Cortex of kidney (tissue), 1 donor: ENCODE data around the gene CHRNE.

Experiments
- DNase-seq: peaks from one replicate; lab custom pipeline; 2025; lab: John Stamatoyannopoulos, UW

CHRNE gene

GRCh38 chr17:4903051-4903818 lies at the start of gene CHRNE:
CHRNE (minus strand) TSS chr17:4903098; CDS start chr17:4903063, 35 bp downstream.
- DNase-seq, result no peak

GRCh38 chr17:4951486-4951885 lies 48.6 kb upstream of the CHRNE start:
- no peak for DNase-seq

GRCh38 chr17:4950746-4951204 lies 47.9 kb upstream of the CHRNE start, which contains the start of gene ENO3:
ENO3 (plus strand) TSS chr17:4951119; CDS start chr17:4951830, 711 bp downstream.
- no peak for DNase-seq

GRCh38 chr17:4950075-4950745 lies 47.3 kb upstream of the CHRNE start:
- no peak for DNase-seq

- DNase-seq, result no peak
Observed at GRCh38 chr17:4949321-4950074, 46.6 kb upstream of the CHRNE start.

GRCh38 chr17:4948931-4949320 lies 46.0 kb upstream of the CHRNE start:
- DNase-seq, result no peak

GRCh38 chr17:4948166-4948930 lies 45.5 kb upstream of the CHRNE start, which contains the start of gene PFN1:
PFN1 (minus strand) TSS chr17:4948530; CDS start chr17:4948394, 136 bp downstream.
- no peak for DNase-seq

- no peak for DNase-seq
Observed at GRCh38 chr17:4947411-4948165, 44.7 kb upstream of the CHRNE start.

- DNase-seq, result no peak
Observed at GRCh38 chr17:4947010-4947410, 44.1 kb upstream of the CHRNE start.

GRCh38 chr17:4946312-4946976 lies 43.5 kb upstream of the CHRNE start:
- DNase-seq, result no peak

GRCh38 chr17:4945944-4946280 lies 43.0 kb upstream of the CHRNE start:
- no peak for DNase-seq

GRCh38 chr17:4945176-4945943 lies 42.5 kb upstream of the CHRNE start:
- DNase-seq, result no peak

- no peak for DNase-seq
Observed at GRCh38 chr17:4944554-4945175, 41.8 kb upstream of the CHRNE start.

- DNase-seq, result no peak
Observed at GRCh38 chr17:4944163-4944553, 41.3 kb upstream of the CHRNE start.

GRCh38 chr17:4942760-4943508 lies 40.0 kb upstream of the CHRNE start:
- DNase-seq, result no peak

GRCh38 chr17:4941319-4941610 lies 38.4 kb upstream of the CHRNE start:
- no peak for DNase-seq

- no peak for DNase-seq
Observed at GRCh38 chr17:4940555-4941318, 37.8 kb upstream of the CHRNE start.
